Thyroid gland (tissue), 4 donors: Measurements from ENCODE around the gene GOPC.

Source experiments
- POLR2A ChIP-seq, 2 donors: fragments of 450-650 bp; IDR thresholded peaks; one replicate each; pipeline ENCODE4 v1.6.1; 2017; ENCODE audit warnings: antibody characterized with exemption in 2 of 2, mild to moderate bottlenecking in 2 of 2, moderate library complexity in 1 of 2
- TF ChIP-seq, protein P1 (sequence below), 6 experiments: fragments of 200-600 bp in 3 of 6; fragments of 450-650 bp in 3 of 6; sonication (generic) in 3 of 6; IDR thresholded peaks; one replicate each; pipeline ENCODE4 v1.5.1; 2016 to 2019; ENCODE audit warnings: antibody characterized with exemption in 6 of 6, mild to moderate bottlenecking in 2 of 6, inconsistent platforms in 1 of 6, moderate library complexity in 1 of 6

DNA sequence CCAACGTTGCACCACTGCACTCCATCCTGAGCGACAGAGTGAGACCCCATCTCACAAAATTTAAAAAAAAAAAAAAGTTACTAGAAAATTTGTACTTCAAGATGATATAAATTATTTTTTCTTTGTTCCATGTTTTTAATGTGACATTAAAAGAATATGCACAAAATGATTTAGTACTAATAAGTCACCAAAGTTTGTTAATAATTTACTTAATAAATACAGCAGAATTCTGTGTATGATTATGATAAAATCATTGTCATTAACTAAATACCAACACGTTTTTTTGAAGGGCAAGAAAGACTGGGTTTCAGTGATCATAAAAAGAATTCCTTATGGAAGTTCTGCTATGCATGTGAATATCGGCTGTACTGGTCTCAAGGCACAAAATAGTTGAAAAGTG, 28.1 kb downstream of the GOPC start:
- no peak for TF ChIP-seq POLR2A (IDR thresholded peaks at IDR 0.05)
- TF ChIP-seq, protein P1, sequence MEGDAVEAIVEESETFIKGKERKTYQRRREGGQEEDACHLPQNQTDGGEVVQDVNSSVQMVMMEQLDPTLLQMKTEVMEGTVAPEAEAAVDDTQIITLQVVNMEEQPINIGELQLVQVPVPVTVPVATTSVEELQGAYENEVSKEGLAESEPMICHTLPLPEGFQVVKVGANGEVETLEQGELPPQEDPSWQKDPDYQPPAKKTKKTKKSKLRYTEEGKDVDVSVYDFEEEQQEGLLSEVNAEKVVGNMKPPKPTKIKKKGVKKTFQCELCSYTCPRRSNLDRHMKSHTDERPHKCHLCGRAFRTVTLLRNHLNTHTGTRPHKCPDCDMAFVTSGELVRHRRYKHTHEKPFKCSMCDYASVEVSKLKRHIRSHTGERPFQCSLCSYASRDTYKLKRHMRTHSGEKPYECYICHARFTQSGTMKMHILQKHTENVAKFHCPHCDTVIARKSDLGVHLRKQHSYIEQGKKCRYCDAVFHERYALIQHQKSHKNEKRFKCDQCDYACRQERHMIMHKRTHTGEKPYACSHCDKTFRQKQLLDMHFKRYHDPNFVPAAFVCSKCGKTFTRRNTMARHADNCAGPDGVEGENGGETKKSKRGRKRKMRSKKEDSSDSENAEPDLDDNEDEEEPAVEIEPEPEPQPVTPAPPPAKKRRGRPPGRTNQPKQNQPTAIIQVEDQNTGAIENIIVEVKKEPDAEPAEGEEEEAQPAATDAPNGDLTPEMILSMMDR (IDR thresholded peaks at IDR 0.05), result no peak
